ENCODE measurements around the gene PKM.

- TF ChIP-seq, protein P1, sequence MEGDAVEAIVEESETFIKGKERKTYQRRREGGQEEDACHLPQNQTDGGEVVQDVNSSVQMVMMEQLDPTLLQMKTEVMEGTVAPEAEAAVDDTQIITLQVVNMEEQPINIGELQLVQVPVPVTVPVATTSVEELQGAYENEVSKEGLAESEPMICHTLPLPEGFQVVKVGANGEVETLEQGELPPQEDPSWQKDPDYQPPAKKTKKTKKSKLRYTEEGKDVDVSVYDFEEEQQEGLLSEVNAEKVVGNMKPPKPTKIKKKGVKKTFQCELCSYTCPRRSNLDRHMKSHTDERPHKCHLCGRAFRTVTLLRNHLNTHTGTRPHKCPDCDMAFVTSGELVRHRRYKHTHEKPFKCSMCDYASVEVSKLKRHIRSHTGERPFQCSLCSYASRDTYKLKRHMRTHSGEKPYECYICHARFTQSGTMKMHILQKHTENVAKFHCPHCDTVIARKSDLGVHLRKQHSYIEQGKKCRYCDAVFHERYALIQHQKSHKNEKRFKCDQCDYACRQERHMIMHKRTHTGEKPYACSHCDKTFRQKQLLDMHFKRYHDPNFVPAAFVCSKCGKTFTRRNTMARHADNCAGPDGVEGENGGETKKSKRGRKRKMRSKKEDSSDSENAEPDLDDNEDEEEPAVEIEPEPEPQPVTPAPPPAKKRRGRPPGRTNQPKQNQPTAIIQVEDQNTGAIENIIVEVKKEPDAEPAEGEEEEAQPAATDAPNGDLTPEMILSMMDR (IDR thresholded peaks at IDR 0.05), result no peak
- no peak for TF ChIP-seq POLR2A (IDR thresholded peaks at IDR 0.05)
Measured at GRCh38 chr15:72174551-72175165, 56.3 kb downstream of the PKM start.
